NCI-H69 (cell line): Measurements from ENCODE around the gene WDR88.
"Not testable (repeated sequence)": the region's sequence is repeated elsewhere in the genome, so short reads cannot be mapped to it uniquely, and the experiment has no call there.

Source experiments
- DNase-seq: peaks from one replicate; lab custom pipeline; 2025; lab: John Stamatoyannopoulos, UW

The WDR88 gene

DNA sequence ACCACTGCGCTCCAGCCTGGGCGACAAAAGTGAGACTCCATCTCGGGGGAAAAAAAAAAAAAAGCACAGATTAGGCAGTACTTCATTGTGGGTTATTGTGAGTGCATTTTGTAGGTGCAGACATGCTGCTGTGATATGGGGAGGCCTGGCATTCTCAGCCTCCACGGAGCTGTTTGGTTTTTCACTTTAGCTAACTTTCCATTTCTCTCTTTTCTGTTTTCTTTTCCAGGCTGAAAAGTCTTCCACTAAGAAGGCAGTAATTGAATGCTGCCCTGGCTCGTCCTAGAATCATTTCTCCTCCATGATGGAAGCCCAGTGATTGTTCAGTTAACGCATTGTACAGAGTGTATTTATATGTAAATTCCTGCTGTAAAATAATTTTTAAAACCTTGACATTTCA is 2.0 kb upstream of the WDR88 start:
- DNase-seq: no peak

DNA sequence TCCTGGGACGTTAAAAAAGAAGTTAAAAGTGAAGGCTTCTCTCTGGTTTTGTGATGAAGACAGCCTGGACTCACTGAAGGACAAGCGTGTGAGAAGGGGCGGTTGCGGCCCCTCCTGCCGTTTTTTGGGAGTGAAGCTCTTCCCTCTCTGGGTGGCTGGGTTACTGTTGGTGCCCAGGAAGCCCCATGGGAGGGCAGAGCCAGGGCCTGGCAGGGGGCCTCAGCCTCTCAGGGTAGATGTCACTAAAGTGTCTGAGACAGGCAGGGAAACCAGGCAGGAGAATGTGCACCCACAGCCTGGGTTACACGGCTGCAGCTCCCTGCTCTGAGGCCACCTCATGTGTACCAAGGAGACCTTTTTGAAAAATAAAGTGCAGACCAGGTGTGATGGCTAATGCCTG is 1.5 kb upstream of the WDR88 start:
- DNase-seq: no peak

DNA sequence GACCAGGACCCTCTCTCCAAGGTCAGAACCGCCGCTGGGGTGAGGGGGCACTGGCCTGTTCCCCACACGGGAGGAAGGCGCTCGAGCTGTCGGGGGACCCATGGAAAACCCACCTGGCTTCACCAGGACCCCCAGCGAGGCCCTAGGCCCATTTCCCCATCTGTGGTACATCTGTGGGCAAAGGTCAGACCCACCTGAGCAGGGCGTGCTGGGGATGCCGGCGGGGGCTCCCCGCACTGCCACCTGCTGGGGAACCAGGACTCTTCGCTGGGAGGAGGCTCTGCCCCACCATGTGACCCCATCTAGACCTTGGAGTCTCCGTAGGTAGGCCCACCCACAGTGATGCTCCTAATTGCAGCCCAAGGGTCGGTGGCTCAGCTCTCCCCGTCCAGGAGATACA is 511 bp downstream of the WDR88 start:
- DNase-seq: no peak

DNA sequence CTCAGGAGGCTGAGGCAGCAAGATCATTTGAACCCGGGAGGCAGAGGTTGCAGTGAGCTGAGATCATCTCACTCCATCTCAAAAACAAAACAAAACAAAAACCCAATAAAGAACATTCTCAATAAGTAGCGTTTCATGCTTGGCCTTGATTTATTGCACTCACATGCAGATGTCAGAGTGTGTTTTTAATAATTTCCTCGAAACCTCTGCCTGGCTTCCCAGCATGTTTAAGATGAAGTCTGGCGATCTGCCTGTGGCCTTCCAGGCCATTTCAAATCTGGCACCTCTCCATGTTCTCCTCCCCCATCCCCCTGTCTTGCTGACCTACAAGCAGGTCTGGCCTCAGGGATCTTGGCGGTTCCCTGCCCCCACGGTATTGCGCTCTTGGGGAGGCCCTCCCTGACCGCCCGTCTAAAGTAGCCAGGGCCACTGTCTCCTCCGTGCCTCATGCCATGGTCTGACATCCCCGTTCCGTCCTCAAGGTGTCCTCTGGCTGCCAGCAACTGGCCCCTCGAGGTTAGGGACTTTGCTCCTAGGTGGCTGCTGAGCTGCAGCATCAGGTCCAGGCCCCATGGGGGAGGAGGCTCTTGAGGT is 1.6 kb downstream of the WDR88 start:
- DNase-seq: peak; percentile 29

DNA sequence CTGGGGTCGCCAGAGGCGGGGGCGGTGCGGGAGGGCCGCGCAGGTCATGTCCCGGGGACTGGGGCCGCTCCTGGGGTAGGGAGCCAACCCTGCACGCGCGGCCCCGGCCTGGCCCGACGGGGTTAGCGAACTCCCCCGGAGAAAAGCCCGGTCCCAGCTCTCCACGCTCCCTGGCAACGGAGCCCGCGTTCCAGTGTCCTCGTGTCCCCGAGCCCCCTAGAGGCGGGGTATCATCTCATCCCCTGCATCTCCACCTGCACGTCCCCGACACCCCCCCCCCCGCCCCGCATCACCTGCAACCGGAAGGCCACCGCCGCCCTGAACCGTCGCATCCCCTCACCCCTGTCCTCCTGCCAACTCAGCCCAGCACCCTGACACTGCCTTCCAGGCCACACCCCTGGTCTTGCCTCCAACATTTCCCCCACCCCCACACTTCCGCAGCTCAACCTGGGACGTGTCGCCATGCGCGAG is 2.7 kb downstream of the WDR88 start:
- DNase-seq: peak; percentile 70

DNA sequence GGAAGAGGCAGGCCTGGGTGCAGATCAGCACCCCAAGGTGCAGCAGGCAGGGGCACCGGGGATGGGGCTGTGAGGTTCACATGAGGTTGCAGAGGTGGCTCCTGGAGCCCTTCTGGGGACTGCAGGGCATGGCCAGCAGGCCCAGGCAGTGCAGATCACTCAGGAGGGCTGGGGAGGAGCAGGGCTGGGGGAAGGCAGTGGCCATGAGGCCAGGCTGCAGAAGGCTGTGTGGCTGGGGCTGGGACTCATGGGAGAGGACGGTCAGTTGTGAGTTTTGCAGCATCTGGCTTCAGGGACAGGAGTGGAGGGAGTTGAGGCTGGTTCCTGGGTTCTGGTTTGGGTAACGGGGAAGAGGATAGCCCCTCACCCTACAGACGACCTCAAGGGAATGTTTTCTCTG is 7.3 kb downstream of the WDR88 start:
- no peak for DNase-seq

DNA sequence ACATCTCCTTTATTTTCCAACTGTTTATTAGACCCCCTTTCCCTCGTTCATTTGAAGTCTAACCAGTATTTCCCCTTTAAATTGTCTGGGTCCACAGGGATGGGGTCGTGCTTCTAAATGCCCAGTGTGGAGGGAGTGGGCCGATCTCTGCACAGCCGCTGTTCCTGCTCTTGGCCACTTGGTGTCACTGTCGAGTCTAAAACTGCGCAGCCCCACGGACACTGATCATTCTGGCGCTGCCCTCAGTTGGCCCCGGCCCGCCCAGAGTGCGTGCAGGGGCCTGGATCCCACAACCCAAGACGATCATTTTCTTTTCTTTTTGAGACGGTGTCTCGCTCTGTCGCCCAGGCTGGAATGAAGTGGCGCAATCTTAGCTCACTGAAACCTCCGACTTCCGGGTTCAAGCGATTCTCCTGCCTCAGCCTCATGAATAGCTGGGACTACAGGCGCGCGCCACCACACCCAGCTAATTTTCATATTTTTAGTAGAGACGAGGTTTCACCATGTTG is 12.0 kb downstream of the WDR88 start:
- peak; percentile 68 for DNase-seq

DNA sequence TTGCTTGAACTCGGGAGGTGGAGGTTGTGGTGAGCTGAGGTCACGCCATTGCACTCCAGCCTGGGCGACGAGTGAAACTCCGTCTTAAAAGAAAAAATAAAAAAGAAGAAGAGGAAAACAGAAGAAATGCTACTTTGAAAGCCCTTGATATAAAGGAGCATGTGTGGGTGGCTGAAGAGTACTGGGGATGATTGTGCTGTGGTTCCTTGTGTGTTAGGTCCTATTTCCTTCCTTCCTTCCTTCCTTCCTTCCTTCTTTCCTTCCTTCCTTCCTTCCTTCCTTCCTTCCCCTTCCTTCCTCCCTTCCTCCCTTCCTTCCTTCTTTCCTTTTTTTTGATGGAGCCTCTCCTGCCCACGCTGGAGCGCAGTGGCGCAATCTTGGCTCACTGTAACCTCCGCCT is 14.3 kb downstream of the WDR88 start:
- no peak for DNase-seq

DNA sequence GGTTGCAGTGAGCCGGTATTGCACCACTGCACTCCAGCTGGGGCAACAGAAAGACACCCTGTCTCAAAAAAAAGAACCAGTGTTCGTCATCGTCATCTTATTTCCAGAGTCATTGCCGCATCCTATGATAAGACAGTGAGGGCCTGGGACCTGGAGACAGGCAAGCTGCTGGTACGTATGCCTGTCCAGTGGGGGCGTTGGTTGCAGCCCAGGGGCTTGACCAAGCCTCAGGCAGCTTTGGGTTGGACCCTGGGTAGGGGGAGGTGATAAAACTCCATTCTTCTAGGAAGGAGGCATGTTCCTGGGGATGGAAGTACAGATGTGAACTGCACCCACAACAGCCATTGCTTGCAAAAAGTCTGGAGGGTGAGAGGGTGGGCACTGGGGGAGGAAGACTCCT is 15.6 kb downstream of the WDR88 start:
- DNase-seq: no peak

DNA sequence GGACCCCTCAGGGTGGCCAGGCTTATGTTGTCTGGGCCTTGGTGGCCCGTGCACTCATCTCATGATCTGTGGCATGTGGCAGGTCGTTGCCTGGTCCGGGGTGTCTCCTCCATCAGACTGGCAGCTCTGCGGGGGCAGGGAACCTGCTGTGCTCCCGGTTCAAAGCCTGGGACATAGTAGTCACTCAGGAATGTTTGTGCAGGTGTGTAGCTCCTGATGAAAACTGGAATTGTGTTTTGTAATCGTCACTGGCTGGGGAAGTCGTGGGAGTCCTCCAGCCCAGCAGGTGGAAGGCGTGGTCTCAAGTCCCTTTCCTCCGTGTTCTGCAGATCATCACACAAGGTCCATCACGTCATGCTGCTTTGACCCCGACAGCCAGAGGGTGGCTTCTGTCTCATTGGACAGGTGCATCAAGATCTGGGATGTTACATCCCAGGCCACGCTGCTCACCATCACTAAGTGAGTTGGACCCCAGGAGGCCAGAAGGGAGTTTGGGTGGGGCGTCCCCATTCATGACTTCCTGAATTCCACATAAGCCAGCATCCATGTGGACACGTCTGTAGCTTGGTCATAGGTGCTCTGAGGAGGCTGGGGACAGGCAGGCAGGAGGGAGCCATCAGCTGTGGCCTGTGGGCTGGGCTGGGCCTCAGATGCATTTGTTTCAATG is 19.1 kb downstream of the WDR88 start:
- no peak for DNase-seq

DNA sequence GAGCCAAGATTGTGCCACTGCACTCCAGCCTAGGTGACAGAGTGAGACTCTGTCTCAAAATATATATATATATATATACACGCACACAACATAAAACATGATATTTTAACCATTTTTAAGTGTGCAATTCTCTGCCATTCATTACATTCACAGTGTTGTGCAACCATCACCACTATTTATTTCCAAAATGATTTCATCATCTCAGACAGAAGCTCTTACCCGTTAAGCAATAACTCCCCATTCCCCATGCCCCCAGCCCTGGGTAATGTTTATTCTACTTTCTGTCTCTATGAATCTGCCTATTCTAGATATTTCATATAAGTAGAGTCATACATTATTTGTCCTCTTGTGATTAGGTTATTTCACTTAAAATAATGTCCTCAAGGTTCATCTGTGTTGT is 20.3 kb downstream of the WDR88 start:
- DNase-seq: no peak

DNA sequence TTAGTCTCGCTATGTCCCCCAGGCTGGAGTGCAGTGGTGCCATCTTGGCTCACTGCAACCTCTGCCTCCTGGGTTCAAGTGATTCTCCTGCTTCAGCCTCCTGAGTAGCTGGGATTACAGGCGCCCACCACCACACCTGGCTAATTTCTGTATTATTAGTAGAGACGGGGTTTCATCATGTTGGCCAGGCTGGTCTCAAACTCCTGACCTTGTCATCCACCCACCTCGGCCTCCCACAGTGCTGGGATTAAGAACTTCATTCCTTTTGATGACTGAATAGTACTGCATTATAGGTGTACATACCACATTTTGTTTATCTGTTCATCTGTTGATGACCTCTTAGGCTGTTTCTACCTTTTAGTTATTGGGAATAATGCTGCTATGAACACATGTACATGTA is 20.7 kb downstream of the WDR88 start:
- DNase-seq: not testable (repeated sequence)

DNA sequence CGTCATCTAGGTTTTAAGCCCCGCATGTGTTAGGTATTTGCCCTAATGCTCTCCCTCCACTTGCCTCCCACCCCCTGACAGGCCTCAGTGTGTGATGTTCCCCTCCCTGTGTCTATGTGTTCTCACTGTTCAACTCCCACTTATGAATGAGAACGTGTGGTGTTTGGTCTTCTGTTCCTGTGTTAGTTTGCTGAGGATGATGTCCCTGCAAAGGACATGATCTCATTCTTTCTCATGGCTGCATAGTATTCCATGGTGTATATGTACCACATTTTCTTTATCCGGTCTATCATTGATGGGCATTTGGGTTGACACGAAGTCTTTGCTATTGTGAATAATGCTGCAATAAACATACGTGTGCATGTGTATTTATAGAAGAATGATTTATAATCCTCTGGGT is 22.4 kb downstream of the WDR88 start:
- not testable (repeated sequence) for DNase-seq

DNA sequence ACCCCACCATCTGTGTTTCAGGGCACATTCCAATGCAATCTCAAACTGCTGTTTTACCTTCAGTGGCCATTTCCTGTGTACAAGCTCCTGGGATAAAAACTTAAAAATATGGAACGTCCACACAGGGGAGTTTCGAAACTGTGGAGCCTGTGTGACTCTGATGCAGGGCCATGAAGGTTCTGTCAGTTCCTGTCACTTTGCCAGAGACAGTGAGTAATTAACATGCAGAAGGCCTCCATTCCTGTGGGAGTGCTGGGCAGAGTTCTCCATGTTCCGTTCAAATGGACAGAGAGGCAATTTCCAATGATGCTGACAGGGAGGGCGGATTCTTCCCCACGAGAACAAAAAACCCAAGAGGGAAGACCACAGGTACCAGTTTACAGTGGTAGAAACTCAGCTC is 24.4 kb downstream of the WDR88 start:
- DNase-seq: no peak

DNA sequence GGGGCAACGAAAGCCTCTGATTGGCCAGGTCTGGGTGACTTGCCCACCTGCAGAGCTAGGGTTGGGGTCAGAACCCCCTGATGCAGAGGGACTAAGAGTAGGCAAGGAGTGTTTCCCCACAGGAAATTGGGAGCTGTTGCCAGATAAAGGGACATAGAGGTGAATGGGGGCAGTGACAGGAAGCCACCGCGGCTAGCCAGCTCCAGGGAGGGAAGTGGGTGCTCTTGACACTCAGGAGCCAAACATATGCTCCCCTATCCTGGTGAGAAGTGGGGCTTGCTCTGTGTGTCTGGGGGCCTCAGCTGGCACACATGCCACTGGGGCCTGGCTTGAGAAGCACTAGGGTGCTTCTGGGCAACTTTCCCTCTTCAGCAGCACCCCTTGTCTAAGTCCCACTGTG is 26.0 kb downstream of the WDR88 start:
- DNase-seq: no peak

DNA sequence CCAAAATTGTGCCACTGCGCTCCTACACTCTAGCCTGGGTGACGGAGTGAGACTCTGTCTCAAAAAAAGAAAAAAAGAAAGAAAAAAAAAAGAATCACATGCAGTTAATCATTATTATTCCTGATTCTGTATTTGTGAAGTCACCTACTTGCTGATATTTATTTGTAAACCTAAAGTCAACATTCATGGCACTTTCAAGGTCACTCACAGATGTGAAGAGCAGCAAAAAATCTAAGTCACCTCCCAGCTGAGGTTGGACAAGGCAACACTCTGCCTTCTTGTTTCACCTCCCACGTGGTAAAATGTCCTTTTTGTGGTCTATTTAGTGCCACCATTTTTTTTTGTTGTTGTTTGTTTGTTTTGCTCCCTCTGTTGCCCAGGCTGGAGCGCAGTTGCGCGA is 26.5 kb downstream of the WDR88 start:
- no peak for DNase-seq

DNA sequence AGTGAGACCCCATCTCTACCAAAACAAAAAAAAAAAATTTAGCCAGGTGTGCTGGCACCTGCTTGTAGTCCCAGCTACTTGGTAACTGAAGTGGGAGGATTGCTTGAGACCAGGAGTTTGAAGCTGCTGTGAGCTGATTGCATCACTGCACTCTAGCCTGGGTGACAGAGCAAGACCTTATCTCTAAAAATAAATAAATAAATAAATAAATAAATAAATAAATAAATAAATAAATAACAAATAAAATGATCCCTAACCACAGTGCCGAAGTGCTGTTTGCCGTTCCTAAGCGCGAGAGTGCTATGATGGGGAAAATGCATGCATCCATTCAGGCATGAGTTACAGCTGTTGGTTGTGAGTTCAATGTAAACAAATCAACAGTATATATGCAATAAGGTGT is 27.2 kb downstream of the WDR88 start:
- no peak for DNase-seq

DNA sequence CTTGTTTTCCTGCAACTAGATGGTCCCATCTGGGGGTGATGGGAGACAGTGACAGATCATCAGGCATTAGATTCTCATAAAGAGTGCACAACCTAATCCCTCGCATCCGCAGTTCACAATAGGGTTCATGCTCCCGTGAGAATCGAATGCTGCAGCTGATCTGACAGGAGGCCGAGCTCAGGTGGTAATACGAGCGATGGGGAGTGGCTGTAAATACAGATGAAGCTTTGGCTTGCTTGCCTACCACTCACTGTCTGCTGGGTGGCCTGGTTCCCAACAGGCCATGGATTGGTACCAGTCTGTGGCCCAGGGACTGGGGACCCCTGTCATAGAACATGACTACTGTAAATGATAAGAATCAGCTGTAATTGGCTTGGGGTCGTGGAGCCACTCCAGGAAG is 28.0 kb downstream of the WDR88 start:
- DNase-seq: no peak

DNA sequence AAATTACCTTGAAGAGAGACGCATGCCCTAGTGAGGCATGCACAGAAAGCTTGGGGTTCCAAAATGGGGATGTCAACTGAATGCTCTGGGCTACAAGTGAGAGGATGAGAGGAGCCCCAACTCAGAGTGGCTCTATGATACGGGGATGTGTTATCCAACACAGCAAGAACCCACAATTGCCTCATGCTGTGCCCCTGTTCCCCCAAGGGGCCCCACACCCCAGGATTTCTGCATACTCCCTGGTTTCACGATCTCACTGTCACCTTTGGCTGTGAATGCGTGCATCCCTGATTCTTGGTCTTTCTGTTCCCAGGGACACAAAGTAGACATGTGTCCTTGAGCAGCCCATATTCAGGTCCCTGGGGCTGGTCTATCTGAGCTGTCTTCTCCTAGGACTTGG is 29.3 kb downstream of the WDR88 start:
- DNase-seq: no peak

DNA sequence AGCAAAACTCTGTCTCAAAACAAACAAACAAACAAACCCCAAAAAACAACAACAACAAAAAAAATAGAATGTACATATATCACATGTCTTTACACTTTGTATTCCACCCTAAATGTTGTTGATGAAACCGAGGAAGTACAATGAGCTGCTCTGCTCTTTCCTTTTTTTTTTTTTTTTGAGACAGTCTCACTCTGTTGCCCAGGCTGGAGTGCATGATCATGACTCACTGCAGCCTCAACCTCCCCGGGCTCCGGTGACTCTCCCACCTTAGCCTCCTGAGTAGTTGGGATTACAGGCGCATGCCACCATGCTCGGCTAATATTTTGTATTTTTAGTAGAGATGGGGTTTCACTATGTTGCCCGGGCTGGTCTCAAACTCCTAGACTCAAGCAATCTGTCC is 31.6 kb downstream of the WDR88 start:
- DNase-seq: no peak

DNA sequence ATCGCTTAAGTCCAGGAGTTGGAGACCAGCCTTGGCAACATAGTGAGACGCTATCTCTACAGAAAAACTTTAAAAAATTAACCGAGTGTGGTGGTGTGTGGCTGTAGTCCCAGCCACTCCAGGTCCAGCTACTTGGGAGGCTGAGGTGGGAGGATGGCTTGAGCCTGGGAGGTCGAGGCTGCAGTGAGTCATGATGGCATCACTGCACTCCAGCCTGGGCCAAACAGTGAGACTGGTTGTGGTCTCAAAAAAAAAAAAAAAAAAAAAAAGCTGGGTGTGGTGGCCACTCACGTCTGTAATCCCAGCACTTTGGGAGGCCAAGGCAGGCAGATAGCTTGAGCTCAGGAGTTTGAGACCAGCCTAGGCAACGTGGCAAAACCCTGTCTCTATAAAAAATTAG is 34.1 kb downstream of the WDR88 start:
- not testable (repeated sequence) for DNase-seq

DNA sequence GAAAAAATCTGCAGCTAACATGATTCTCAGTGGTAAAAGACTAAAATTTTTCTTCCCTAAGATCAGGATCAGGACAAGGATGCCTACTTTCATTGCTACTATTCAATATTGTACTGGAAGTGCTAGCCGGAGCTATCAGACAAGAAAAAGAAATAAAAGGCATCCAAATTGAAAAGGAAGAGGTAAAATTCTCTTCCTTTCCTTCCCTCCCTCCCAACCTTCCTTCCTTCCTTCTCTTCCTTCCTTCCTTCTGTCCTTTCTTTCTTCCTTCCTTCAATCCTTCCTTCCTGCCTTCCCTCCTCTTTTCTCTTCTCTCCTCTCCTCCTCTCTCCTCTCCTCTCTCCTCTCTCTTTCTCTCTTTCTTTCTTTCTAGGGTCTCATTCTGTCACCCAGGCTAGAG is 35.5 kb downstream of the WDR88 start:
- DNase-seq: no peak

DNA sequence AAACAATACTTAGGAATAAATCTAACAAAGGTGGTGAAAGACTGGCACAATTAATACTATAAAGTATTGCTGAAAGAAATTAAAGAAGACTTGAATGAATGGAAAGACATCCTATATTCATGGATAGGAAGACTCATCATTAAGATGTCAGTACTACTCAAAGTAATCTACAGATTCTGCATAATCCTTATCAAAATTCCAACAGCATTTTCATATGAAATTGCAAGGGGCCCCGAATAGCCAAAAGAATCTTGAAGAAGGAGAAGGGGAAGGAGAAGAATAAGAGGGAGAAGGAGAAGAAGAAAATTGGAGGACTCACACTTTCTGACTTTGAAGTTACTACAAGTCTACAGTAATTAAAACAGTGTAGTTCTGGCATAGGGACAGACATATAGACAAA is 36.6 kb downstream of the WDR88 start:
- DNase-seq: no peak

DNA sequence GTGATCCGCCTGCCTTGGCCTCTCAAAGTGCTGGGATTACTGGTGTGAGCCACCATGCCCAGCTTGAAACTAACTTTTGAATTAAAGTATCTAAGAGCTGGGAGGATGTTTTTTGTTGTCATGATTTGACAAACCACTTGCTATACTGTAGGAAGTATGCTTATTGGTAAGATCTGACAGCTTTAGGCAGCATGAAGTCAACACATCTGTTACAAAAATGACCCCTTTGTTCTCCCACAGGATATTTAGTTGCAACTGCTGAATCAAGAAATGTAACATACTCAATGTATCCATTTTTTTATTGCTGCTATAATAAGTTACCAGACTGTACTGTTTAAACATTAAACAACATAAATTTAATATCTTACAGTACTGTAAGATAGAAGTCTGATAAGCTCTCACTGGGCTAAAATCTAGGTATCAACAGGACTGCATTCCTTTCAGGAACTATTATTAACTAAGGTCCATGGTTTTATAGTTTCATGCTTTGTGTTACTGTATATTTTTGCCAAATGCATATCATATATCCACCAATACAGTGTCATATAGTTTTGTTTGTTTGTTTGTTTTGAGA is 39.4 kb downstream of the WDR88 start:
- DNase-seq: no peak
